ENCODE results near the gene SH2D7.

Gene SH2D7

DNA sequence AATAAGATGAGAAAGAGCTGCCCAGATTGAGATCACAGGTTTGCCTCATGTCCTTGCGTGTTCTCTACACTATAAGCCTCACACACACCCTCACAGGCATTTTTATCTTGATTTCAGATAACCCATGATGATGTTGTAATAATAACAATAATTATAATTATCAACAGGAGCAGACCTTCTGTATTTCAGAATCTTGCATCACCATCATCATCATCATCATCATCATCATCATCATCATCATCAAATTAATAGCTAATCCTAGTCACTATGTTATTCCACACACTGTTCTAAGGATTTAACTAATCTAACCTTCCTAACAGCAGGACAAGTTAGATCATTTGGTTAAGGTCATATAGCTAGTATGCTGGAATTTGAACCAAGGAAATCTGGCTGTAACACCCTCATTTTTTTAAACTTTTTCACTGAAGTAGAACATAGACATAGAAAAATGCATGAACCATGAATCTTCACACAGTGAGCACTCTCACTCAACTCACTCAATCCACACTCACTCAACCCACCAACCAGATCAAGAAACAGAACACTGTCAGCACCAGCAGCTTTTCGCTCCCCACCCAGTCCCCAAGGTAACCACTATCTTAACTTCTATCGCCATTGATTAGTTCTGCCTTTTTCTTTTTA is 1.8 kb upstream of the SH2D7 start:
- DNase-seq = no peak
- H3K27ac Mint-ChIP-seq = no peak overlapping the region
- H3K27me3 Mint-ChIP-seq = peaks cover 32% of the 10 kb centered on the region
- H3K9me3 Mint-ChIP-seq = peaks cover 3% of the 10 kb centered on the region
- peaks cover 18% of the 10 kb centered on the region for H3K4me1 Mint-ChIP-seq
- no peaks in the 10 kb centered on the region for H3K36me3 Mint-ChIP-seq
- H3K4me3 Mint-ChIP-seq = no peak overlapping the region
- CTCF ChIA-PET = interaction anchor here (0.8 to 3.8 kb wide), 4 partner anchors 11 to 87 kb away, joined by 3 to 13 read pairs (median 4); no protein-coding TSS in a partner anchor

DNA sequence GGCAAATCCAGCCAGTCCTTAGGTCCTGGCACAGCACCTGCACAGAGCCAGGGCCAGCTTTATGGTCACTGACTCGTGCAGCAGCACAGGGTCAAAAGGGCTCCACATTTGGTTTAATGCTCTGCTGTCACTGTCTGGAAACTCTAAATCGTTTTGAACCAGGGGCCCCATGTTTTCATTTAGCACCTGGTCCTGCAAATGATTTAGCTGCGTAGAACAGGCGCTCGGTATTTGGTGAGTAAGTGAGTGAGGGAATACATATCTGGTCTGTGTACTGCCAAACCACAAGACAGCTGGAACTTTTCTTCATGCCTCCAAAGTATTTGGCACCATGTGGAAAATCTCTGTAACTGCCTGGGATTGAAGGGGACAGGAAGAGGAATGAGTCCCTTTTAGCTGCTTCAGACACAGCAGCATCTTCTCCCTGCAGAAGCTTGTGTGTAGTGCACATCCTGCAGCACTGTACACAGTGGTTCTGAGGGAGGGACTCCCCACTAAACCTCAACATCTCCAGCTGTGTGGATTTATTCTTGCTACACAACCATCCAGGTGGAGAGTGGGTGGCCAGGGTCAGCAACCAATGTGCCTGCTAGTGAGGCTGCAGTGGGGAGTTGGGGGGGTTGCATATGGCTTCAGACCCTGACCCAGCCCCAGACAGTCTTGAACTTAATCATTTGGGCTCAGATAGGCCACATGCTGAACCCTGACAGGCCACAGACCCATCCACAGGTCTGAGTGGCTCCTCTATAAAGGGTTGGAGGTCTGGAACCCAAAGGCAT is 1.1 kb downstream of the SH2D7 start:
- no peak overlapping the region for H3K4me3 Mint-ChIP-seq
- H3K4me1 Mint-ChIP-seq = peaks cover 18% of the 10 kb centered on the region
- CTCF ChIA-PET = interaction anchor here (0.9 to 3.8 kb wide), 3 partner anchors 10 to 134 kb away, joined by 4 to 13 read pairs (median 5); no protein-coding TSS in a partner anchor
- H3K36me3 Mint-ChIP-seq = no peaks in the 10 kb centered on the region
- H3K27me3 Mint-ChIP-seq = peaks cover 37% of the 10 kb centered on the region
- DNase-seq = no peak
- H3K9me3 Mint-ChIP-seq = peaks cover 3% of the 10 kb centered on the region
- H3K27ac Mint-ChIP-seq = no peak overlapping the region

DNA sequence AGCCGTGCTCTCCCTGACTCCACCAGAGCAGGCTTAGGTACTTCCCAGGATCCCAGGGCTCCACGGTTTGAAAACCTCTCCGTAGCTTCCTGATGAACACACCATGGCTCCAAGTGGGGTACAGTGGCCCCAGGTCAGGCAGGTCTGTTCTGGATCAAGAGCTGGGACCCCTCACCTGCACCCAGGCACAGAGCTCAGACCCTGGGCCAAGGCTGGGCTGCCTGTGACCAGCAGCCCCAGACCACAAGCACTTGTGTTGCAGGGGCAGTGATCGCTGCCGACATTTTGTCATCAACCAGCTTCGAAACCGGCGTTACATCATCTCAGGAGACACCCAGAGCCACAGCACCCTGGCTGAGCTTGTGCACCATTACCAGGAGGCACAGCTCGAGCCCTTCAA is 5.3 kb downstream of the SH2D7 start:
- no peak overlapping the region for H3K4me3 Mint-ChIP-seq

DNA sequence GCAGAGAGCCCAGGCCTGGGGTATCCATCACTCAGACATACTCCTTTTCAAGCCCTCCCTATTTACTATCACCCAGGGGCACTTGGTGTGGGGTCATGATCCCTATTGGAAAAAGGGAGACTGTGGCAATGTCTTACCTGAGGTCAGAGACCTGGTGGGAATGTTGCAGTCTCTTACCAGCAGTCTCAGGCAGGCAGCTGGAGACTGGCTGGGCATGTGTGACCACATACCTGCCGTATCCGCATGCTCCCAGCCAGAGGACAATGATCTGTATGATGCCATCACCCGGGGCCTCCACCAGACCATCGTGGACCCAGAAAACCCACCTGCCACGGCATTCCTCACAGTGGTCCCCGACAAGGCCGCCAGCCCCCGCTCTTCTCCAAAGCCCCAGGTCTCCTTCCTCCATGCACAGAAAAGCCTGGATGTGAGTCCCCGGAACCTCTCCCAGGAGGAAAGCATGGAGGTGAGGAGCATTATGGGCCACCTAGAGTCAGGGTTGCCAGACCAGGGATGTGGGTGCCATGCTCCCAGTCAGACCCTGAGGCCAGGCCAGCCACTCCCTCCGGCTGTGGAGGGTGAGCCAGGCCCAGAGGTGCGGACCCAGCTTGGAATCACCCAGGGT is 5.9 kb downstream of the SH2D7 start:
- Mint-ChIP-seq H3K4me1 (peaks cover 28% of the 10 kb centered on the region), H3K27ac (no peak overlapping the region), H3K9me3 (no peaks in the 10 kb centered on the region), H3K36me3 (no peaks in the 10 kb centered on the region), H3K27me3 (peaks cover 15% of the 10 kb centered on the region), H3K4me3 (no peak overlapping the region)
- no peak for DNase-seq
- CTCF ChIA-PET = interaction anchor here (0.9 kb wide), 1 partner anchor 10 kb away, joined by 4 read pairs; no protein-coding TSS in a partner anchor

More for the DNA sequence above, 5.3 kb downstream of the SH2D7 start:
- Mint-ChIP-seq H3K27ac (no peak overlapping the region), H3K36me3 (no peaks in the 10 kb centered on the region), H3K27me3 (peaks cover 18% of the 10 kb centered on the region), H3K4me1 (peaks cover 26% of the 10 kb centered on the region), H3K9me3 (no peaks in the 10 kb centered on the region)
- CTCF ChIA-PET = interaction anchor here (0.9 kb wide), 1 partner anchor 10 kb away, joined by 4 read pairs; no protein-coding TSS in a partner anchor
- no peak for DNase-seq

DNA sequence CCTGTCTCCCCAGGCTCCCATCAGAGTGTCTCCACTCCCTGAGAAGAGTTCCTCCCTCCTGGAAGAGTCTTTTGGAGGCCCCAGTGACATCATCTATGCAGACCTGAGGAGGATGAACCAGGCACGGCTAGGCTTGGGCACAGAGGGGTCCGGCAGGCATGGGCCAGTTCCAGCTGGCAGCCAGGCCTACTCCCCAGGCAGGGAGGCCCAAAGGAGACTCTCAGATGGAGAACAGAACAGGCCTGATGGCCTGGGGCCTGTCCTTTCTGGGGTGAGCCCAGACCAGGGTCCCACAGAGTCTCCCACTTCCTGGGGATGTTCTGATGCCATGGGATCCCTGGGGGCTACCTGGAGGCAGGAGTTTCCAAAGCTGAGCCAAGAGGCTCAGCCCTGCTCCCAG is 8.5 kb downstream of the SH2D7 start:
- peaks cover 49% of the 10 kb centered on the region for H3K4me1 Mint-ChIP-seq

DNA sequence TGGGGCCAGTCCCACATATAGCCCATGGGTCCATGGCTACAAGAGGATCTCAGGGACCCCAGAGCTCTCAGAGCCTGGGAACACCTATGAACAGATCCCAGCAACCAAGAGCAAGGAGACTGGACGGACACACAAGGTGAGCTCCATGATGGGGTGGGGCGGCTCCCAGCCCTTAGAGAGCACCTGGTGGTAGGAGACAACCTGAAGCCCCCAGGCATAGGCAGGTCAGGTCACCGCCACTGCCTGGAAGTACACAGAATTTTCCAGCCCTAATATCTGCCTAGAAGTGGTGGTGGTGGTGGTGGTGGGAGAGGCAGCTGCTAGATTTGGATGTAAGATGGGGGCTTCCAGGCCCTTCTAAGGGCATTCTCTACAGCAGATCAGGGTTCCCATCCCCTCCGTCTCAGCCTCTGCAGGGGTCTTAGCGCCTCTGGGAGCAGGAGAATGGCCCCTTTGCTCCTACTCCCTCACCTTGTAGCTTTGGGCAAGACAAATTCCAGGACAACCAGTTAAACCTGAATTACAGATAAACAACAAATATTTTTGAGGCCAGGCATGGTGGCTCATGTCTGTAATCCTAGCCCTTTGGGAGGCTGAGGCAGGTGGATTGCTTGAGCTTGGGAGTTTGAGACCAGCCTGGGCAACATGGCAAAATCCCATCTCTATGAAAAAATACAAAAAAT is 9.2 kb downstream of the SH2D7 start:
- no peak overlapping the region for H3K4me3 Mint-ChIP-seq
- DNase-seq = no peak
- CTCF ChIA-PET = interaction anchor here (1.0 to 1.4 kb wide), 4 partner anchors 11 to 143 kb away, joined by 3 to 4 read pairs (median 3); partner anchors contain the start of gene TBC1D2B
- peaks cover 6% of the 10 kb centered on the region for H3K27me3 Mint-ChIP-seq
- H3K27ac Mint-ChIP-seq = peak overlapping the region; percentile 49
- peaks cover 56% of the 10 kb centered on the region for H3K4me1 Mint-ChIP-seq
- no peaks in the 10 kb centered on the region for H3K36me3 Mint-ChIP-seq
- H3K9me3 Mint-ChIP-seq = no peaks in the 10 kb centered on the region

More for the DNA sequence above, 8.5 kb downstream of the SH2D7 start:
- CTCF ChIA-PET = interaction anchor here (1.0 to 1.4 kb wide), 4 partner anchors 11 to 142 kb away, joined by 3 to 4 read pairs (median 3); partner anchors contain the start of gene TBC1D2B
- Mint-ChIP-seq H3K4me3 (no peak overlapping the region), H3K9me3 (no peaks in the 10 kb centered on the region), H3K27ac (no peak overlapping the region), H3K27me3 (peaks cover 6% of the 10 kb centered on the region), H3K36me3 (no peaks in the 10 kb centered on the region)
- DNase-seq = no peak

DNA sequence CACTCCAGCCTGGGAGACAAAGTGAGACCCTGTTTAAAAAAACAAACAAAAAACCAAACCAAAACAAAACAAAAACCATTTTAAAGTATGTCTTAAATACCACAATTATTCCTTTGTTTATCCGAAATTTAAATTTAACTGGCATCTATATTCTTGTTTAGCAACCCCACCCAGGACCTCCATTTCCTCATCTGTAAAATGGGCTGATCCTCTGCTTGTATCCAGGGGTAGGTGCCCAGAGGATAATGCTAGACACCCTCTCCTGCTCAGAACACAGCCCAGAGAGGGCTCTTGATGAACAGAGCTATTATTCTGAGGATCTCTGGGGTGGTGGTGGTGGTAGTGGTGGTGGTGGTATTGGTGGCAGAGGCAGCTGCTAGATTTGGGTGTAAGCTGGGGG is 9.8 kb downstream of the SH2D7 start:
- CTCF ChIA-PET = interaction anchor here (1.4 kb wide), 1 partner anchor 12 kb away, joined by 3 read pairs; no protein-coding TSS in a partner anchor
- H3K36me3 Mint-ChIP-seq = no peaks in the 10 kb centered on the region
- peaks cover 6% of the 10 kb centered on the region for H3K27me3 Mint-ChIP-seq
- H3K4me1 Mint-ChIP-seq = peaks cover 62% of the 10 kb centered on the region
- H3K27ac Mint-ChIP-seq = peak overlapping the region; percentile 95
- no peaks in the 10 kb centered on the region for H3K9me3 Mint-ChIP-seq
- H3K4me3 Mint-ChIP-seq = no peak overlapping the region
- DNase-seq = no peak

DNA sequence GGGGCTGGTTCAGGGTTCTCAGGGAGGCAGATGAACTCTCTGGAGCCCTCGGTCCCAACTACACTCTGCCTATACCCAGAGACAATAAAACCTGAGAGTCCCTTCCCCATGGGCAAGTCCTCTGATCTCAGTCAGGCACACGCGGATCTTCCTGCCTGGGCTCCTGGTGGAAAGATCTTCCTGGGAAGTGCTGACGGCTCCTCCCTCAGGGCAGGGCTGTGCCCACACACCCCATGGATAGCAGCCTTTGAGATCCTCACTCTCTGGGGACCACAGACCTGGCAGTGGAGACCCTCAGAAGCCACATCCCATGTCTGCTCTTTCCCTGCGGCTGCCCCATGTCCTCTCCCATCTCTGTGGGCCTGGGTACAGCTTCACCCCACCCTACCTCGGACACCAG is 10.4 kb downstream of the SH2D7 start:
- H3K36me3 Mint-ChIP-seq = no peaks in the 10 kb centered on the region
- H3K27ac Mint-ChIP-seq = peak overlapping the region; percentile 95
- no peak overlapping the region for H3K4me3 Mint-ChIP-seq
- CTCF ChIA-PET = interaction anchor here (0.7 to 11.1 kb wide), 5 partner anchors 9 to 146 kb away, joined by 3 to 106 read pairs (median 4); no protein-coding TSS in a partner anchor
- H3K4me1 Mint-ChIP-seq = peaks cover 68% of the 10 kb centered on the region
- no peaks in the 10 kb centered on the region for H3K9me3 Mint-ChIP-seq
- no peak for DNase-seq
- H3K27me3 Mint-ChIP-seq = peaks cover 3% of the 10 kb centered on the region

DNA sequence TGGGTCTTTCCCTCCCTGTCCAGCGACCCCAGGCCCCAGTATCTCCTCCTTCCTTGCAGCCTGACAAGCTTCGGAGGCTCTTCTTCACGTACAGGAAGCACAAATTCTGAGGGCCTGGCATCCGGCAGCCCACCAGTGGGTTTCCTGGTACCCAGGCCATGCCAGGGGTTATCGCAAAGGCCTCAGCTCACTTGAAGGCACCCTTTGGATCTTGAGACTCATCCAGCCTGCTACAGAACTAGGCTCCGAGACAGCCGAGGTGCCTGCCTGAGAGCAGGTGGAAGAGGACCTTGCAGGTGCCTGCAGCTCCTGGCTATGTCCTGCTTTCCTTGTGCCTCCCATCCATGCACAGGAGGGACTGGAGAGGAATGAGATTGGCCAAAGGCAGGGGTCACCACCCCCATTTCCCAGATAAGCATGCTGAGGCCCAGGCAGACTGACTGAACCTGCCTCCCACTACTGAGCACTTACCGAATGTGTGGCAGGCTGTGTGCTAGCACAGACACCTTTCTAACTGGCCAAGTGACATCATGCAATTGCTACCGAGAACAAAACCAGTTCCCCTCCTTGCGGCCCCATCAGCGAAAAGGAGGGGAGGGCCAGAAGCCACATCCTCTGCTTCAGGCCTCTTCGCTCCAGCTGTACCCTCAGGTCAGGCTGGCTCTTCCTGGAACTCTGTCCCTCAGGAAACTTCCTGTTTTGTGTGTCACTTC is 11.2 kb downstream of the SH2D7 start:
- Mint-ChIP-seq H3K27ac (peak overlapping the region; percentile 95), H3K9me3 (no peaks in the 10 kb centered on the region), H3K4me1 (peaks cover 74% of the 10 kb centered on the region), H3K36me3 (no peaks in the 10 kb centered on the region), H3K4me3 (peak overlapping the region; percentile 42), H3K27me3 (no peaks in the 10 kb centered on the region)
- CTCF ChIA-PET = interaction anchor here (0.7 to 11.1 kb wide), 10 partner anchors 9 to 147 kb away, joined by 3 to 156 read pairs (median 5); no protein-coding TSS in a partner anchor
- DNase-seq = peak; percentile 83

DNA sequence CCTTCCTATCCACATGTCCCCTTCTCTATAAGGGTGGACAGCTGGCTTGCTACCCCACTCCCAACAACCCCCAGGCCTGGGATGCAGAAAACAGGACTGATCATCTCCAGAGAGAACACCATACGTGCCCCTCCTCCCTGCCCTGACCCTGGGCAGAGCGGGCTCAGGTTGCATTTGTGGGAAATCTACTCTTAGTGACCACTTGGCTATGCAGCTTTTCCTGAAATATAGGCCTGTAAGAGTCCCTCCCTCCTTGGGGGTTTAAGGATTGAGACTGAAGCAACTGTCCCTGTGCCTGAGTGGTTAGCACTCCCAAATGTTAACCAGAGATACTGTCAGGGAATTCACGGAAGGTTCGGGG is 11.7 kb downstream of the SH2D7 start:
- Mint-ChIP-seq H3K9me3 (no peaks in the 10 kb centered on the region), H3K27me3 (no peaks in the 10 kb centered on the region), H3K4me3 (peak overlapping the region; percentile 42), H3K27ac (peak overlapping the region; percentile 95), H3K4me1 (peaks cover 80% of the 10 kb centered on the region), H3K36me3 (no peaks in the 10 kb centered on the region)
- CTCF ChIA-PET = interaction anchor here (0.7 to 11.1 kb wide), 12 partner anchors 9 to 159 kb away, joined by 3 to 156 read pairs (median 4); no protein-coding TSS in a partner anchor
- DNase-seq = no peak

DNA sequence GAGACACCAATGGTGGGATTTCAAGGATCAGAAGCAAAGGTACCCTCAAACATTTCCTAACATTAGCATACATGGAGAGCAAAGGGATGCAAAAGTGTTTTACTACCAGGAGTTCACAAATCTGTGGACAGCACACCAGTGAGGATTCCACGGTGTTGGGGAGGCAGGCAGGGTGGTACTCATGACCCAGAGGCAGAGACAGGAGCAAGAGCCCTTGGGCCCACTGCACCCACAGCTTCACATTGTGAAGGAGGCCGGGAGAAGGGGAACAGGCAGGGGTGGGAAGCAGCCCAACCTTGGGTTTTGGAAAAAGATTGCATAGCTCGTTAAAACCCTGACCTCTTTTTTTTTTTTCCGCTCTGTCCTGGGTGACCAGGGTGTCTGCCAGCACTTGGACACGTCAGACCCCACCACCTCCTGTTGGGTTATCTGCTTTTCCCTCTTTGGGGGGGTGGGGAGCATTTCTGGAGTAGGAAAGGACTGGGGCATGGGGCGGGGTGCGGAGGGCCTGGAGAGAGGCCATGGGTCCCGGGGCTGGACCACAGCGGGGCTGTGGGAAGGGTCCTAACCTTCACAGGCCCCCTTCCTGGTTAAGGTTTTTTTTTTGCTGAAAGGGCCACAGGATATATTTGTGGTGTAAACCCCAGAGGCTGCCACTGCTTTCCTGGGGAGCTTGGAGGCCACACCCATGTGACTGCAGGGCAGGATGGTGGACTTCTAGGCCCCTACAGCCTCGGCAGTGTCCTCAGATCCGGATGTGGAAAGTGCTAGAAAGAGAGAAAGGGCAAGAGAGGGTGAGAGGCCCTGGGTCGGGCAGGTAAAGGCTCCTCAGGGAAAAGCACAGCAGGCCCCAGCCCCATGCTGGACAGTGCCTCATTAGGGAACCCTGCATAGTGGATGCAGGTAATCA is 12.5 kb downstream of the SH2D7 start:
- peak overlapping the region; percentile 36 for H3K4me3 Mint-ChIP-seq
- H3K27ac Mint-ChIP-seq = peak overlapping the region; percentile 95
- CTCF ChIA-PET = interaction anchor here (0.6 to 11.1 kb wide), 11 partner anchors 21 to 160 kb away, joined by 3 to 156 read pairs (median 5); no protein-coding TSS in a partner anchor
- DNase-seq = peak; percentile 46
- H3K9me3 Mint-ChIP-seq = no peaks in the 10 kb centered on the region
- peaks cover 80% of the 10 kb centered on the region for H3K4me1 Mint-ChIP-seq
- H3K27me3 Mint-ChIP-seq = no peaks in the 10 kb centered on the region
- no peaks in the 10 kb centered on the region for H3K36me3 Mint-ChIP-seq

Data from activated naive CD4-positive, alpha-beta T cell treated with anti-CD3 and anti-CD28 coated beads, Interleukin-2, amount 10 ng/mL, durations not matched to agents 7 days and 5 days (primary cell).